ENCODE data around the gene C2CD2.

C2CD2 gene

DNA sequence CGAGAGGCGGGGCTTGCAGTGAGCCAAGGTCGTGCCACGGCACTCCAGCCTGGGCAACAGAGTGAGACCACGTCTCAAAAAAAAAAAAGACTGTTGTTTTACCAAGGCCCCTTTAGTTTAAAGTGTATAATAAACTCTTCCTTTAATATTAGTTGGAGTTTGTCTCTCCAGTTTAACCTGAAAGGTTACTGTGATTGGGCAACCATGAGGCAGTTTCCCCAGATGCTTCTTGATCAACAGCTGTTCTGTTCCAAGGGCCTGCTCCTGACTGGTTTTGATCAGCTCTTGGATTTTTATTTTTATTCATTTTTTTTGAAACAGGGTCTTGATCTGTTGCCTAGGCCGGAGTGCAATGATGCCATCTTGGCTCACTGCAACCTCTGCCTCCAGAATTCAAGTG, 18.1 kb upstream of the C2CD2 start:
- no peak for TF ChIP-seq CTCF (IDR thresholded peaks at IDR 0.05; ENCODE audit: borderline replicate concordance, control extremely low read depth, extremely low read depth, insufficient read depth, missing control alignments)
- DNase-seq (ENCODE audit: low spot score) = no peak
- in situ Hi-C loops (cut with MboI; ENCODE audit: low sequenced_read_pairs, unreplicated experiment) = no loop called here

GRCh38 chr21:41970751-41971653, 17.2 kb upstream of the C2CD2 start:
- TF ChIP-seq CTCF (IDR thresholded peaks at IDR 0.05; ENCODE audit: borderline replicate concordance, control extremely low read depth, extremely low read depth, insufficient read depth, missing control alignments) = no peak
- in situ Hi-C loops (cut with MboI; ENCODE audit: low sequenced_read_pairs, unreplicated experiment) = no loop called here
- peak; percentile 13 for DNase-seq (ENCODE audit: low spot score)

DNA sequence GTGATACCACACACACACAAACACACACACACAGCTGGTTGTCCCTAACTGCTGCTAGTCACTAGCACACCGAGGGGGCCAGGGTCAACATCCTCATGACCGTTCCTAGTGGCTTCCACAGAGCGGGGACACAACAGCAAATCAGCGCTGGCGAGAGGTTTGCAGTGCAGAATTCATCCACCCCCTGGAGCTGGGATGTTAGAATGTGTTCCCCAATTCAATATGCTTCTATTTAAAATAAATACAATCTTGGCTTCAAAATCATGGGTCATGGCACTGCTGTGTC, 16.2 kb upstream of the C2CD2 start:
- TF ChIP-seq CTCF (IDR thresholded peaks at IDR 0.05; ENCODE audit: borderline replicate concordance, control extremely low read depth, extremely low read depth, insufficient read depth, missing control alignments) = no peak
- in situ Hi-C loops (cut with MboI; ENCODE audit: low sequenced_read_pairs, unreplicated experiment) = no loop called here
- peak; percentile 17 for DNase-seq (ENCODE audit: low spot score)

- TF ChIP-seq CTCF (IDR thresholded peaks at IDR 0.05; ENCODE audit: borderline replicate concordance, control extremely low read depth, extremely low read depth, insufficient read depth, missing control alignments) = no peak
- DNase-seq (ENCODE audit: low spot score) = peak; percentile 15
- in situ Hi-C loops (cut with MboI; ENCODE audit: low sequenced_read_pairs, unreplicated experiment) = no loop called here
Observed at GRCh38 chr21:41967708-41968107, 13.9 kb upstream of the C2CD2 start.

- TF ChIP-seq CTCF (IDR thresholded peaks at IDR 0.05; ENCODE audit: borderline replicate concordance, control extremely low read depth, extremely low read depth, insufficient read depth, missing control alignments) = no peak
- peak; percentile 17 for DNase-seq (ENCODE audit: low spot score)
- in situ Hi-C loops (cut with MboI; ENCODE audit: low sequenced_read_pairs, unreplicated experiment) = no loop called here
Observed at GRCh38 chr21:41966872-41967621, 13.2 kb upstream of the C2CD2 start.

GRCh38 chr21:41966041-41966833, 12.4 kb upstream of the C2CD2 start:
- no peak for TF ChIP-seq CTCF (IDR thresholded peaks at IDR 0.05; ENCODE audit: borderline replicate concordance, control extremely low read depth, extremely low read depth, insufficient read depth, missing control alignments)
- peak; percentile 17 for DNase-seq (ENCODE audit: low spot score)
- in situ Hi-C loops (cut with MboI; ENCODE audit: low sequenced_read_pairs, unreplicated experiment) = no loop called here
